Left renal cortex interstitium (tissue), 4 donors: ENCODE measurements around the gene RMND5B. TPM values are rescaled to one million over a fixed set of nuclear protein-coding genes. Genes with fewer than 3 reads are reported as not detected.
"Not testable (repeated sequence)": the region's sequence is repeated elsewhere in the genome, so short reads cannot be mapped to it uniquely, and the experiment has no call there.

ENCODE experiments used
- DNase-seq, 4 donors: peaks; one replicate each; pipeline ENCODE4 v3.0.0-alpha.2; 2013; ENCODE audit warnings: low read depth in 4 of 4, low spot score in 2 of 4, missing footprints in 1 of 4
- polyA plus RNA-seq, 4 donors: library from polyadenylated mRNA; unstranded; fragments of 120-200 nt; gene quantifications; one replicate each; pipeline ENCODE4 v1.2.1, GENCODE V29; 2013; ENCODE audit not compliant: insufficient read length in 4 of 4

RMND5B gene
- polyA plus RNA-seq, 4 donors = 30.8 to 39.6 (median 34.7) TPM

- DNase-seq = not testable (repeated sequence)
Measured at GRCh38 chr5:178127300-178128009, 3.4 kb upstream of the RMND5B start.

- DNase-seq = no peak
Measured at GRCh38 chr5:178129296-178129695, 1.5 kb upstream of the RMND5B start.

- DNase-seq = not testable (repeated sequence)
Measured at GRCh38 chr5:178130234-178130575, 609 bp upstream of the RMND5B start.

- DNase-seq = no peak
Measured at GRCh38 chr5:178131446-178131996, 707 bp downstream of the RMND5B start.

GRCh38 chr5:178136990-178137389 is 6.2 kb downstream of the RMND5B start:
- no peak for DNase-seq

GRCh38 chr5:178137991-178138390 is 7.2 kb downstream of the RMND5B start:
- no peak for DNase-seq

- no peak for DNase-seq
Measured at GRCh38 chr5:178141550-178141949, 10.7 kb downstream of the RMND5B start.

- no peak for DNase-seq
Measured at GRCh38 chr5:178142642-178143041, 11.8 kb downstream of the RMND5B start.

GRCh38 chr5:178143246-178143645 is 12.4 kb downstream of the RMND5B start:
- DNase-seq = no peak

GRCh38 chr5:178143901-178144300 is 13.1 kb downstream of the RMND5B start:
- no peak for DNase-seq

GRCh38 chr5:178145965-178146820 is 15.4 kb downstream of the RMND5B start:
- no peak for DNase-seq

GRCh38 chr5:178147406-178147805 is 16.6 kb downstream of the RMND5B start:
- no peak for DNase-seq

GRCh38 chr5:178149199-178149932 is 18.6 kb downstream of the RMND5B start:
- DNase-seq = no peak

- DNase-seq = no peak
Measured at GRCh38 chr5:178150977-178151734, 20.3 kb downstream of the RMND5B start.

- no peak for DNase-seq
Measured at GRCh38 chr5:178152491-178153444, 22.0 kb downstream of the RMND5B start.

GRCh38 chr5:178153530-178154340 is 22.9 kb downstream of the RMND5B start, which contains the start of gene NHP2:
TSS of gene NHP2 (minus strand) at chr5:178153885. CDS start at chr5:178153817, 68 bp downstream.
- DNase-seq = peak; percentile 91 to 99 (median 98)

GRCh38 chr5:178155065-178155464 is 24.3 kb downstream of the RMND5B start:
- no peak for DNase-seq

- no peak for DNase-seq
Measured at GRCh38 chr5:178160176-178160575, 29.4 kb downstream of the RMND5B start.
